NT2/D1 (cell line): ENCODE measurements around the gene ZNF334.

Source experiments
- DNase-seq: peaks from one replicate; pipeline ENCODE4 v3.0.0-alpha.2; 2011; ENCODE audit warnings: low read depth, low spot score
- H3K27me3 ChIP-seq: 2 replicates; pipeline ENCODE4 v1.6.0; 2011; ENCODE audit warnings: mild to moderate bottlenecking; ENCODE audit not compliant: insufficient read length, insufficient read depth
- H3K36me3 ChIP-seq: 2 replicates; pipeline ENCODE4 v1.6.1; 2011; ENCODE audit warnings: mild to moderate bottlenecking, low read length, mixed read lengths; ENCODE audit not compliant: insufficient read depth, insufficient read length
- H3K4me1 ChIP-seq: 2 replicates; pipeline ENCODE4 v1.5.1; 2011; ENCODE audit not compliant: insufficient read depth, insufficient read length
- H3K4me3 ChIP-seq: 2 replicates; pipeline ENCODE4 v1.5.1; 2011; ENCODE audit warnings: low read depth; ENCODE audit not compliant: insufficient read length
- H3K9ac ChIP-seq: 2 replicates; pipeline ENCODE4 v1.6.0; 2011; ENCODE audit warnings: low read depth; ENCODE audit not compliant: insufficient read length
- H3K9me3 ChIP-seq: 2 replicates; pipeline ENCODE4 v1.5.1; 2011; ENCODE audit warnings: mild to moderate bottlenecking, low read length; ENCODE audit not compliant: insufficient read depth
- SUZ12 ChIP-seq: IDR thresholded peaks from 2 replicates; pipeline ENCODE4 v1.6.1; 2011; ENCODE audit not compliant: insufficient read length, insufficient read depth; ENCODE audit errors: extremely low read depth
- YY1 ChIP-seq: IDR thresholded peaks from 2 replicates; pipeline ENCODE4 v1.6.1; 2011; ENCODE audit not compliant: insufficient read length, insufficient read depth
- ZNF274 ChIP-seq: IDR thresholded peaks from 2 replicates; pipeline ENCODE4 v1.6.1; 2011; ENCODE audit warnings: mild to moderate bottlenecking, low read depth, low read length

Gene ZNF334

DNA sequence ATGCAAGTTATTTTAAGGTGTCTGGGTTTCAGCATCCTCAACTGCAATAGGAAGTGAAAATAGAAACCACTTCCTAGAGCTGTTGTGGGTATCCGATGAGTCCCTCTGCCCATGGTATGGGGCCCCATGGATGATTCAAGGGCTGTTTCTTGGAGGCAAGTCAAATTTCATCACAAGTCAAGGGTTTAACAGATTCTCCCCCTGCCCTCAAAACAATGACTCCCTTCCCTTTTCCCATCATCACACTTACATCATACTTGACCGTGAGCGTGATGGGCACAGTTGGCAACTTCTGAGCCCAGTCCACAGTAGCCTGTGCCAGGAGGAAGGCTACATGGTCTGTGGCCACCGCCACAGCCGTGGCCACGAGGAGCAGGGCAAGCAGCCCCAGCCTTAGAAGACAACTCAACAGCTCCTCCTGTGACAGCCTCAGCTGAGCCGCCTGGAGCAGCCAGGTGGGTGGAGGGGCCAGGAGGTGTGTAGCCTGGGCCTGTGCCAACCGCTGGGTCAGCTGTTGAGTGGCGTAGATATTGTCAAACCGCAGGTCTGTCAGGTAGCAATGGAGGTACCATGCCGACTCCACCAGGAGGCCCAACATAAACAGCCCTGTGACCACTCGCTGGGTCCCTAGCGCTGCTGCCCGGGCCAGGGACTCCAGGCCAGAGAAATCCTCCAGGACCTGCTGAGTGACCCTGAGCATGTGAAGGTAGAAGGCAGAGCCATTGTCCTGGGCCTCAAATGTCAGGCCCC is 31.9 kb upstream of the ZNF334 start:
- no peak overlapping the region for H3K4me3 ChIP-seq
- TF ChIP-seq YY1 = no peak
- no peak for TF ChIP-seq SUZ12
- TF ChIP-seq ZNF274 = no peak
- H3K9me3 ChIP-seq = no peaks in the 10 kb centered on the region
- DNase-seq = no peak
- no peaks in the 10 kb centered on the region for H3K36me3 ChIP-seq
- no peak overlapping the region for H3K9ac ChIP-seq
- no peaks in the 10 kb centered on the region for H3K27me3 ChIP-seq
- peaks cover 3% of the 10 kb centered on the region for H3K4me1 ChIP-seq

DNA sequence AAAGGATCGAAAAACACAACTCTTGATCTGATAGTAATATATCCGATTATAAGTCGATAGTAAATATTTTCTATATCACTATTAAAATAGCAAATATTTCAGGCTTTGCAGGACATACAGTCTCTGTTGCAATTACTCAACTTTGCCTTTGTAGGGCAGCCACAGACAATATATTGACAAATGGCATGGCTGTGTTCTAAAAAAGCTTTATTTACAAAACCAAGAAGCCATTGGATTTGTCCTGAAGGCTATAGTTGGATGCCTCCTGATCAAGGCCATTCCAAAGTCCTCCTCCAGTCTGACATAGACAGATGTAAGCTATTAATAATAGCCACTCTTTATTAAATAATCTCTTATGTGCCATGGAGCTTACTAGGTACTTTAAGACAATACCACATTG is 31.2 kb upstream of the ZNF334 start:
- H3K36me3 ChIP-seq = no peaks in the 10 kb centered on the region
- H3K4me3 ChIP-seq = no peak overlapping the region
- no peaks in the 10 kb centered on the region for H3K9me3 ChIP-seq
- no peak for DNase-seq
- no peak overlapping the region for H3K9ac ChIP-seq
- TF ChIP-seq YY1 (no peak), SUZ12 (no peak), ZNF274 (no peak)
- peaks cover 3% of the 10 kb centered on the region for H3K4me1 ChIP-seq
- no peaks in the 10 kb centered on the region for H3K27me3 ChIP-seq

DNA sequence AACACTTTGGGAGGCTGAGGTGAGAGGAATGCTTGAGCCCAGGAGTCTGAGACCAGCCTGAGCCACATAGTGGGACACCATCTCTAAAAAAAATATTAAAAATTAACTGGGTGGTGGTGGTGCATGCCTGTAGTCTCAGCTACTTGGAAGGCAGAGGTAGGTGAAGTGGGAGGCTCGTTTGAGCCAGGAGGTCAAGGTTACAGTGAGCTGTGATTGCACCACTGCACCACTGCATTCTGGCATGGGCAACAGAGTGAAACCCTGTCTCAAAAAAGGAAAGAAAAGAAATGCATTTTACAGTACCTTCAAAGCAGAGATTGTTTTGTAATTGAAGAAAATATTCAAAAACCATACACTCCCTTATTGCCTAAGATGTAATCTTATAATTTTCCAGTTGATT is 30.6 kb upstream of the ZNF334 start:
- H3K27me3 ChIP-seq = no peaks in the 10 kb centered on the region
- DNase-seq = no peak
- no peak overlapping the region for H3K4me3 ChIP-seq
- no peaks in the 10 kb centered on the region for H3K9me3 ChIP-seq
- peaks cover 3% of the 10 kb centered on the region for H3K4me1 ChIP-seq
- no peak overlapping the region for H3K9ac ChIP-seq
- no peaks in the 10 kb centered on the region for H3K36me3 ChIP-seq
- TF ChIP-seq YY1 (no peak), SUZ12 (no peak), ZNF274 (no peak)

DNA sequence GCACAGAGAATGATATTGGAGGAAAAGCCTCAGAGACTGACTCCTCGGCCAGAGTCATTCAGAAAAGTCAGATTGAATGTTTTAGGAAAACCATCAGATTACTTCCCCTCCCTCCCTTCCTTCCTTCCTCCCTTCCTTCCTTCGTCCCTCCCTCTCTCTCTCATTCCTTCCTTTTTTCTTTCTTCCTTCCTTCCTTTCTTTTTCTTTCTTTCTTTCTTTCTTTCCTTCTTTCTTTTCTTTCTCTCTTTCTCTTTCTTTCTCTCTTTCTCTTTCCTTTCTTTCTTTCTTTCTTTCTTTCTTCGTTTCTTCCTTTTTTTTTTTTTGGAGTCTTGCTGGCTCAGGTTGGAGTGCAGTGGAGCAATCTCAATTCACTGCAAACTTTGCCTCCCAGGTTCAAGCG is 29.7 kb upstream of the ZNF334 start:
- Histone ChIP-seq H3K4me3 (no peak overlapping the region), H3K27me3 (no peaks in the 10 kb centered on the region), H3K36me3 (no peaks in the 10 kb centered on the region), H3K9ac (no peak overlapping the region), H3K4me1 (peaks cover 3% of the 10 kb centered on the region), H3K9me3 (no peaks in the 10 kb centered on the region)
- no peak for DNase-seq
- TF ChIP-seq ZNF274 (no peak), SUZ12 (no peak), YY1 (no peak)

DNA sequence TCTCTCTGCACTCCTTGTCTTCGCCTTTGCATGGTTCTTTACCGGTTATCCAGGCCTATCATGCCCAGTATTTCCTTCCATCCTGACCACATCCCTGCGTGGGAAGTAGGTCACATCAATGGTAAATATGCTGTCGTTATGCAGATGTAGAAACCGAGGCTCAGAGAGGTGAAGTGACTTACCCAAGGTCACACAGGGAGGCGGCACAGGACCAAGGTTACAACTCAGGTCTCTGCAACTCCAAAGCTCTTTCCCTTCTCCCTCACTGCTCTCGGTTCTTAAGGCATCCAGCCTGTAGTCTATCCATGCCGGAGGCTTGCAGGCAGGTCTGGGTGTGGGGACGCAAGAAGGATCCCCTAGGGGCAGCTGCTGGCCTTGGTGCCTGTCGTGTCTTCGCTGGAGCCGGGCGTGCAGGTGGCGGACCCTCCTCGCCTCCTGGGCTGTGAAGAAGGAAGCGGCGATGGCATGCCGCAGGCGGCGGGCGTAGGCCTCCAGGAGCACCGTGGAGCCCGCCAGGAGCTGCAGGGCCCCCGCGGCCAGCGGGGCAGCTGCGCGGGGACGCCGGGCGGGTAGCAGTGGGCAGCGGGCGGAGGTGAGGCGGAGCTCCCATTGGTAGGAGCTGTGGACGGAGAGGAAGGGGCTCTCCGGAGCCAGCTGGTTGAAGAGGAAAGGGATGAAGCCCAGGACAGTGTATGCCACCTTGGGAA is 28.0 kb upstream of the ZNF334 start:
- no peaks in the 10 kb centered on the region for H3K27me3 ChIP-seq
- H3K4me3 ChIP-seq = no peak overlapping the region
- DNase-seq = no peak
- H3K36me3 ChIP-seq = no peaks in the 10 kb centered on the region
- H3K4me1 ChIP-seq = peaks cover 3% of the 10 kb centered on the region
- TF ChIP-seq YY1 (no peak), ZNF274 (no peak), SUZ12 (no peak)
- no peaks in the 10 kb centered on the region for H3K9me3 ChIP-seq
- H3K9ac ChIP-seq = no peak overlapping the region

DNA sequence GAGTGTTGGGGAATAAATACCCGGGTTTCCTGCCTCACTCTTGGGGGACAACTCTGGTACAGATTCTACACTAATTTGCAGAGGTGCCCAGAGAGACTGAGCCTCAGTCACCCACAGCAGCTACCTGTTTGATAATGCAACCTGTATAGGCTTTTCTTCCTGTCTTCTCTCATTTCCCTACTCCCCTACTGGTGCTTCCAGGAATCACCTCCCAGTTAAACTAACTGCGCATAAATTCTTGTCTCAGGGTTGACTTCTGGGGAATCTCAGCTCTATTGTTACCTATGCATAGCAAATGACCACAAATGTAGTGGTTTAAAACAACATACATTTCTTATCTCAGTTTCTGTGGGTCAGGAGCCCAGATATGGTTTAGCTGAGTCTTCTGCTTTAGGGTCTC is 25.8 kb upstream of the ZNF334 start:
- TF ChIP-seq ZNF274 (no peak), SUZ12 (no peak), YY1 (no peak)

DNA sequence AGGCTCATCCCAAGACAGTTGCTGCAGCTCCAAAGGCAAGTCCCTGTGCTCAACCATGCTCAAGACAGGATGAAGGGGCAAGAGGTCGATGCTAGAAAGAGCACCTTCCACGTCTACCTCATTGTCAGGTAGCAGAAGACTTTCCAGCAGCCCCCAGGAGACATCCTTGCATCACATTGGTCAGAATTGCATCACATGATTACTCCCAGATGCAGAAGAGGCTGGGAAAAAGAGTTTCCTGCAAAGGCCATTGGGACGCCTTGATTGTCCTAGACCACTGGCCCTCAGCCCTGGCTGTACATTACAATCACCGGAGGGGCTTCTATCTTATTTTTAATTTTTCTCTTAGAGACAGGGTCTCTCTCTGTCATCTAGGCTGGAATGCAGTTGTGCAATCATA is 17.3 kb upstream of the ZNF334 start:
- no peak overlapping the region for H3K9ac ChIP-seq
- DNase-seq = no peak
- no peaks in the 10 kb centered on the region for H3K36me3 ChIP-seq
- H3K27me3 ChIP-seq = no peaks in the 10 kb centered on the region
- no peak overlapping the region for H3K4me3 ChIP-seq
- no peak for TF ChIP-seq ZNF274
- no peak for TF ChIP-seq SUZ12
- TF ChIP-seq YY1 = no peak
- H3K4me1 ChIP-seq = no peaks in the 10 kb centered on the region
- peaks cover 13% of the 10 kb centered on the region; the same call in 1 of the 2 replicates for H3K9me3 ChIP-seq

More for the DNA sequence above, 25.8 kb upstream of the ZNF334 start:
- no peaks in the 10 kb centered on the region for H3K27me3 ChIP-seq
- H3K4me1 ChIP-seq = no peaks in the 10 kb centered on the region
- H3K9ac ChIP-seq = no peak overlapping the region
- H3K4me3 ChIP-seq = no peak overlapping the region
- no peaks in the 10 kb centered on the region for H3K36me3 ChIP-seq
- H3K9me3 ChIP-seq = peaks cover 8% of the 10 kb centered on the region; the same call in 1 of the 2 replicates
- no peak for DNase-seq
